Measurements from ENCODE around the gene FSTL4. TPM values are rescaled to one million over a fixed set of nuclear protein-coding genes. Genes with fewer than 3 reads are reported as not detected.

FSTL4 gene
- polyA plus RNA-seq, 1 of the 3 experiments (the other 2 are of a cell fraction) = not detected

DNA sequence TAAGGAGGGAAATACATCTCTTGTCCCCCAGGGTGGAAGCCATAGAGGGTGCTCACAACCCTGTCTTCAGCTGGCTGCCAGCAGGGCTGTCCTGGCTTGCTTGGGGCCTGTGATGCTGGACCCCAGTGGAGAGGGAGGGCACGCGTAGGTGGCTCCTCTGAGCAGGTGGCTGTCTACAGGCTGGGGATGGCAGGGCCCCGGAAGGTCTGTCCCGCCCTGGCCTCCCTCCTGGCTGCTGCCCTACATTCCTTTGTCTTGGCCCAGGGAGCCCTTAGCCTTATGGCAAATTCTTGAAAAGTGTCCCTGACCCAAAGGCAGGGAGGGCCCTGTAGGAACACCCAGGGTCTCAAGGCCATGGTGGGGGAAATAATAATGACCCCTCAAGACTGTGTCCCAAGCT is 336.2 kb downstream of the FSTL4 start:
- 50% methylated on average over 2 of the region's 4 CpGs for WGBS (ENCODE audit: low lambda C conversion rate)
- H3K79me2 ChIP-seq (ENCODE audit: insufficient read depth) = no peaks in the 10 kb centered on the region
- no peak overlapping the region for H3K27ac ChIP-seq (ENCODE audit: low read depth in 2 of 2, low read length in 1 of 2)
- H3K4me1 ChIP-seq (ENCODE audit: control insufficient read depth in 1 of 2, insufficient read depth in 2 of 2, low read depth in 1 of 2, low read length in 1 of 2) = no peaks in the 10 kb centered on the region; a peak in 1 of 4 replicates
- no peak for DNase-seq
- H3K9me3 ChIP-seq = no peaks in the 10 kb centered on the region
- no peaks in the 10 kb centered on the region for H4K20me1 ChIP-seq (ENCODE audit: insufficient read depth)
- H3K9me2 ChIP-seq = no peaks in the 10 kb centered on the region
- ChIA-PET POLR2A (no interaction called here), CTCF (interaction anchor here (1.1 kb wide), 1 partner anchor 165 kb away, joined by 3 read pairs; no protein-coding TSS in a partner anchor)
- no peak overlapping the region for H3K4me2 ChIP-seq
- H3K9ac ChIP-seq = no peak overlapping the region
- no peaks in the 10 kb centered on the region; the same call in 1 of the 2 replicates for H3K27me3 ChIP-seq (ENCODE audit: insufficient read depth)
- TF ChIP-seq GATA2 (CRISPR knock-in tag; IDR thresholded peaks at IDR 0.05) (no peak), MEF2A (IDR thresholded peaks at IDR 0.05; ENCODE audit: borderline replicate concordance, low read depth) (no peak), MXI1 (IDR thresholded peaks at IDR 0.05; ENCODE audit: low read depth, low read length) (no peak), FOXJ3 (CRISPR knock-in tag; IDR thresholded peaks at IDR 0.05) (no peak), NFIC (IDR thresholded peaks at IDR 0.05; ENCODE audit: borderline replicate concordance) (no peak)
- no peak overlapping the region for H2AFZ ChIP-seq (ENCODE audit: low read depth)
- no peak overlapping the region for H3K4me3 ChIP-seq (ENCODE audit: low read depth in 2 of 2, low read length in 1 of 2)
- no peaks in the 10 kb centered on the region for H3K36me3 ChIP-seq (replicated peaks in 1 of 2; ENCODE audit: control insufficient read depth in 1 of 2, insufficient read depth in 2 of 2, low read length in 1 of 2)
- H3F3A ChIP-seq (replicated peaks; ENCODE audit: insufficient read depth) = no peaks in the 10 kb centered on the region

GRCh38 chr5:133275631-133276030 is 336.7 kb downstream of the FSTL4 start:
- ChIA-PET CTCF (interaction anchor here (1.1 kb wide), 1 partner anchor 165 kb away, joined by 3 read pairs; no protein-coding TSS in a partner anchor), POLR2A (no interaction called here)
- no peaks in the 10 kb centered on the region for H4K20me1 ChIP-seq (ENCODE audit: insufficient read depth)
- H3K4me1 ChIP-seq (ENCODE audit: control insufficient read depth in 1 of 2, insufficient read depth in 2 of 2, low read depth in 1 of 2, low read length in 1 of 2) = no peaks in the 10 kb centered on the region; a peak in 1 of 4 replicates
- H3K27me3 ChIP-seq (ENCODE audit: insufficient read depth) = no peaks in the 10 kb centered on the region; the same call in 1 of the 2 replicates
- no peak overlapping the region for H3K27ac ChIP-seq (ENCODE audit: low read depth in 2 of 2, low read length in 1 of 2)
- H3K79me2 ChIP-seq (ENCODE audit: insufficient read depth) = no peaks in the 10 kb centered on the region
- no peak for DNase-seq
- no peaks in the 10 kb centered on the region for H3K9me3 ChIP-seq
- H3K36me3 ChIP-seq (replicated peaks in 1 of 2; ENCODE audit: control insufficient read depth in 1 of 2, insufficient read depth in 2 of 2, low read length in 1 of 2) = no peaks in the 10 kb centered on the region
- H3K9me2 ChIP-seq = no peaks in the 10 kb centered on the region
- H3K4me2 ChIP-seq = no peak overlapping the region
- 79% methylated on average over 7 of the region's 7 CpGs for WGBS (ENCODE audit: low lambda C conversion rate)
- no peak overlapping the region for H3K4me3 ChIP-seq (ENCODE audit: low read depth in 2 of 2, low read length in 1 of 2)
- no peak overlapping the region for H3K9ac ChIP-seq
- no peak for TF ChIP-seq FOSL2 (IDR thresholded peaks at IDR 0.05; ENCODE audit: borderline replicate concordance, low read depth)
- no peak for TF ChIP-seq NRF1 (IDR thresholded peaks at IDR 0.05; ENCODE audit: low read depth, low read length)
- no peak for TF ChIP-seq POLR2AphosphoS5 (IDR thresholded peaks at IDR 0.05; ENCODE audit: low read depth, low read length)
- TF ChIP-seq USF2 (IDR thresholded peaks at IDR 0.05; ENCODE audit: borderline replicate concordance, low read depth, low read length) = no peak
- no peak for TF ChIP-seq CTCF (IDR thresholded peaks at IDR 0.05)
- no peak overlapping the region for H2AFZ ChIP-seq (ENCODE audit: low read depth)
- no peaks in the 10 kb centered on the region for H3F3A ChIP-seq (replicated peaks; ENCODE audit: insufficient read depth)

Data from SK-N-SH (cell line).